HG03565 (cell line): Measurements from ENCODE around the gene SIMC1.

ENCODE experiments used
- ATAC-seq: cut with Tn5 transposase; IDR thresholded peaks from one replicate; pipeline ENCODE4 v1.9.1; 2021; ENCODE audit warnings: mild to moderate bottlenecking, moderate library complexity; ENCODE audit not compliant: unreplicated experiment

The SIMC1 gene

DNA sequence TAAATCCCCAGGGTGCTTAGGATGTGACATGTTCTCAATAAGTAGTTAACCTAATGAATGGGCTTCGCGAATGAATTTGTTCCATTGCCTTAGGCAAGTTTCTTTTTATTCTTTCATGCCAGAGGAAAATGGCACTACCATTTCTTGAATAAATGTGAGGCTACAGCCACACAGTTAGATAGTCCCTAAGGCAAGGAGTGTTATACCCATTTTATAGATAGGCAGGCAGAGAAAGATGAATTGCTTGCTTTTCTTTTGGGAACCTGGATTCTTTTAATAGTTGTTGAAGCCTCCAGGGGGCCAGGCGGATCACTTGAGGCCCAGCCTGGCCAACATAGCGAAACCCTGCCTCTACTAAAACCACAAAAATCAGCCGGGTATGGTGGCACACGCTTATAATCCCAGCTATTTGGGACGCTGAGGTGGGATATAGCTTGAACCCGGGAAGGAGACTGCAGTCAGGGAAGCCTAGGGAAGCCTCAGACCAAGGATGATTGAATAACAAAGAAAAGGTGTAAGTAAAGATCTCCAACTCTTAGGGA, 149.2 kb downstream of the SIMC1 start:
- ATAC-seq, result no peak

DNA sequence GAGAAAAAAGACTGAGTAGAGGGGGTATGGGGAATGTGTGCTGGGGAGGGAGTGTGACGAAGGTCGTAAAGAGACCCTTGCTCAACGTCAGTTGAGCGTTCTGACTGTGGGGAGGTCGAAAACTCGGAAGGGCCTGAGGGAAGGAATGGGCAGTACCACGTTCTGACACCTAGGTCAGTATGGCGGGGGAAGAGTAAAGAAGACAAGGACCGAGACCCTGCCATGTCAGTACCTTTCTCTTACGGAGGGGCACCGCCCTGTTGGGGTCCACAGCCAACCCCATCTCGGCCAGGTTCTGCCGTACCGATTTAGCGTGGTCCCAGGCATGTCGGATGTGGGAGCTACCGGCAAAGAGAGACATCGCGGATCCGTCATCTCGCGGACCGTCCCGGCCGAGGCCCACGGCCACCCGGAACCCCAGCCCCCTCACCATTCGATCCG, 149.8 kb downstream of the SIMC1 start:
- no peak for ATAC-seq

DNA sequence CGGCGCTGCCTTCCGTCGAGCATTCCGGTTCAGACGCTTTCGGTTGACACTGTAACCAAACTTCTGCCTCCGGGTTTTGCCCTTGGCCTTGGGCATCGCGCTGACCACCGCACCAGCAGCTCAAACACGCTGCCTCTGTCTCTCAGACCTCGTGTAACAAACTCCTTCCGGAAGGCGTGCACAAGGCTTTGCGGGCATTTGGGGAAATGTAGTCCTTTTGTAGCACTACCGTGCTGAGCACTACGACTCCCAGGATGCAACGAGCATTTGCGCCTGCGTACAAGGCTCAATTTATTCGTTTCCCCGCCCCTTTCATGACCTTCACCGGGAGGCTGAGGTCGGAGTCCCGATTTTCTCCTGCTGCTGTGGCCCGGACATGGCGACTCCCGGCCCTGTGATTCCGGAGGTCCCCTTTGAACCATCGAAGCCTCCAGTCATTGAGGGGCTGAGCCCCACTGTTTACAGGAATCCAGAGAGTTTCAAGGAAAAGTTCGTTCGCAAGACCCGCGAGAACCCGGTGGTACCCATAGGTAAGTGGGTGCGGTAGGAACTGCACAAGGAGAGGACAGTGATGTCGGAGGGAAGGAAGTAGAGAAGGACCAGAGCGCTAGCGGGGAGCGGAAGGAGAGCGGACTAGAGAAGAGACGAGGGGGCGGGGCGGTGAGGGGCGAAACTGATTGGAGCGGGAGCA, 150.4 kb downstream of the SIMC1 start, which contains the start of the genes HIGD2A and NOP16:
Gene HIGD2A, plus strand, starts transcription at position 308 of the 691 bp plus-strand sequence. Its CDS starts 69 bp downstream, at position 377.
Gene NOP16, minus strand, starts transcription at position 155 of the 691 bp plus-strand sequence. Its CDS starts 59 bp downstream, at position 96.
- peak; percentile 78 for ATAC-seq

DNA sequence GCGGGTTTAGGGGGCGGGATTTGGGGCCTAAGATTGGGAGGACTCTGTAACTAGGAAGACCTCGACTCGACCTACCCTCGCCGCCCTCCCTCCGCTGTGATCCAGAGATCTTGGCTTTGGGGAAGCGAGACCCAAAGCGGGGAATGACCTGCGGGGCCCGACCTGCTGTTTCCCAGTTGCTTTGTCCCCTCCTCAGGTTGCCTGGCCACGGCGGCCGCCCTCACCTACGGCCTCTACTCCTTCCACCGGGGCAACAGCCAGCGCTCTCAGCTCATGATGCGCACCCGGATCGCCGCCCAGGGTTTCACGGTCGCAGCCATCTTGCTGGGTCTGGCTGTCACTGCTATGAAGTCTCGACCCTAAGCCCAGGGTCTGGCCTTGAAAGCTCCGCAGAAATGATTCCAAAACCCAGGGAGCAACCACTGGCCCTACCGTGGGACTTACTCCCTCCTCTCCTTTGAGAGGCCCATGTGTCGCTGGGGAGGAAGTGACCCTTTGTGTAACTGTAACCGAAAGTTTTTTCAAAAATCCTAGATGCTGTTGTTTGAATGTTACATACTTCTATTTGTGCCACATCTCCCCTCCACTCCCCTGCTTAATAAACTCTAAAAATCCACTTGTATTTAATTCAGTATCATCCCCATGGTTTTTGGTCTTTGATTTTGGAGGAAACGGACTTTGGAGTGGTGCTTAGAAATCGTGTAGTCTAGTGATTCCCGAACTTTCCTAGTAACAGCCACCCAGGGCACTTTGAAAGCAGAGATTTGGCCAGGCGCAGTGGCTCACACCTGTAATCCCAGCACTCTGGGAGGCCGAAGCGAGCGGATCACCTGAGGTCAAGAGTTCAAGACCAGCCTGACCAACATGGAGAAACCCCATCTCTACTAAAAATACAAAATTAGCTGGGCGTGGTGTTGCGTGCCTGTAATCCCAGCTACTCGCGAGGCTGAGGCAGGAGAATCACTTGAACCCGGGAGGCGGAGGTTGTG, 151.2 kb downstream of the SIMC1 start:
- no peak for ATAC-seq

DNA sequence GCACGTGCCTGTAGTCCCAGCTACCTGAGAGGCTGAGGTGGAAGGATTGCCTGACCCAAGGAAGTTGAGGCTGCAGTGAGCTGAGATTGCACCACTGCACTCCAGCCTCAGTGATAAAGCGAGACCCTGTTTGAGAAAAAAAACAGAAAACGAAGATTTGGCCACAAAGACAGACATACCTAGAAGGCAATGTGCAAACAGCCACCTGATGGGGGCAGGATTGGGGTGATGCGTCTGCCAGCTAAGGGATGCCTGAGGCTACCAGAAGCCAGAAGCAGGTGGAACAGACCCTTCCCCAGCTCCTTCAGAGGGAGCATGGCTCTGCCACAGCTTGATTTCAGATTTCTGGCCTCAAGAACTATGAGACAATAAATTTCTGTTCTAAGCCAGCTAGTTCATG, 153.3 kb downstream of the SIMC1 start:
- ATAC-seq, result no peak

DNA sequence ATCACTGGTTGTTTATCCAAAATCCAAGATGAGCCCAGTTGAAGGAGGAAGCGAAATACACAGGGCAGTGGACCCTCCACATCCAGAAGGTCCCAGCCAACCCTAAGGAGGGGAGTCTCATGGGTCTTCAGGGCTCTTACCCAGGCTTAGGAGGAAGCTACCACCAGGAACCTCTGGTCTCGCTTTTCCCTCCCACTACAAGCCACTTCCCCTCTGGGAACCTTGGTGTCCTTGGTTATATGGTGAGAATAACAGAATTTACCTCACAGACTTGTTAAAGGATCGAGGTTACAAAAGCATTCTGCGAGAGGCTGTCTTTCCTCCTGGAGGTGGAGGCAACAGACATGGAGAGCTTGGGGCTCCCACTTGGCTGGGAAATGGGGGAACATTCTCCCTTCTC, 153.8 kb downstream of the SIMC1 start:
- ATAC-seq, result no peak

DNA sequence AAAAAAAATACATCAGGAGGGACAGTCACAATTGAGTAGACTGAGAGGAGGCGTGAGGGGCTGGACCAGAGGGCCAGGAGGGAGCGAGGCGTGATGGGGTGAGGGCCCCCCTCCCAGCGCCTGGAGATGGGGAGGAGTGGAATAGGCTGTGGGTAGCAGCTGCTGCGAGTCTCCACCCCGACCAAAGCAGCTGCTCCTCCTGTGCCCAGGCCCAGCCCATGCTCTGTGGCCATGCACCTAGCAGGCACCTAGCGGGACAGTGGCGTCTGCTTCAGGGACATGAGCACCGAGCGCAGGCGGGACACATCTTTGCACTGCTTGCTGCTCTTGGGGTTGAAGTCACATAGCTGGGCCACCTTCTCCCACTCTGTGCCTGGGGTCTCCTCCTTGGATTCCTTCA, 154.3 kb downstream of the SIMC1 start:
- no peak for ATAC-seq

DNA sequence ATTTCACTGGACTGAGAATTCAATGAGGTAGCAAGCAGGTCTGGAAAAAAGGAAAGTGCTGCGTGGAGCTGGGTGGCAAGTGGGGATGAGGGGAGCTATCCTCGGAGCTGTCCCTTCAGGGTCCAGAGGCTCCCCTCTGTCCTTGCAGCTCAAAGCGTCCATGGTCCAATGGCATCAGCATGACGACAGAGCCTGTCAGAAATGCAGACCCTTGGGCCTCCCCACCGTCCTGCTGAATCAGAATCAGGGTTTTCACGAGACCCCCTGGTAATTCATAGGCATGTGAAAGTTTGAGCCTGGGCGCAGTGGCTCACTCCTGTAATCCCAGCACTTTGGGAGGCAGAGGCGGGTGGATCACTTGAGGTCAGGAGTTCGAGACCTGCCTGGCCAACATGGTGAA, 155.9 kb downstream of the SIMC1 start:
- ATAC-seq, result no peak

DNA sequence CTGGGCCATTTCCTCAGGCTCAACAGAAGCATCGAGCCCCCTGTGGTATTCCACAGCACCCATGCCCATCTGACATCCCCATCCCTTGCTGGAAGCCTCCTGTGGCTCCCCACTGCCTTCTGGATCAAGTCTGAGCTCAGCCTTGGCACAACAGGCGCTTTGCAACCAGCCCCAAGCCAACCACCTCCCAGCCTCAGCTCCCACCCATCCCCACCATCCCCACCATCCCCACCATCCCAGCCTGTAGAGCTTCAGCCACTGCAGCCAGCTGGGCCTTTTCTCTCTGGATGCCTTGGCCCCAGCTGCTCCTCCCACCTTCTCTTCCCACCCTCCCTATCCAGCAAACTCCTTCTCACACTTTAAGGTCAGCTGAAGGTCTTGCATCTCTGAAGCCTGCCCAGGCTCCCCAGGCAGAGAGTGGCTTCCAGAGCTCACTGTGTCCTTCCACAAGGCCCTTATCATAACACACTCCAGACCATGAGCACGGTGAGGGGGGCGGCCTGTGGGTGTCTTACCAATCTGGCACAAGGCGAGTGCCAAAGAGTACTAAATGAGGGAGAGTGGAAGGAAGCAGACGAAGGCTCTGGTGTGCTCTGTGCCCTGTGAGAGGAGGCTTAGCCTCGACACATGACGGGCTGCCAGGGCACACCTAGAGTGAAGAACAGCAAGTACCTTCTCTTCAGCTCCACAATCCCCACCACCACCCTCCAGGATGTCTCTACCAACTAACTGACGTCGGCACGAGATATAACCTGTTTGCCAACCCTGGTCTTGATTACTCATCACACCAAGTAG, 156.9 kb downstream of the SIMC1 start:
- no peak for ATAC-seq
